Thyroid gland (tissue), 4 donors: Measurements from ENCODE around the gene ZNF678.

Experiments used
- POLR2A ChIP-seq, 2 donors: fragments of 450-650 bp; IDR thresholded peaks; one replicate each; pipeline ENCODE4 v1.6.1; 2017; ENCODE audit warnings: antibody characterized with exemption in 2 of 2, mild to moderate bottlenecking in 2 of 2, moderate library complexity in 1 of 2
- TF ChIP-seq, protein P1 (sequence below), 6 experiments: fragments of 200-600 bp in 3 of 6; fragments of 450-650 bp in 3 of 6; sonication (generic) in 3 of 6; IDR thresholded peaks; one replicate each; pipeline ENCODE4 v1.5.1; 2016 to 2019; ENCODE audit warnings: antibody characterized with exemption in 6 of 6, mild to moderate bottlenecking in 2 of 6, inconsistent platforms in 1 of 6, moderate library complexity in 1 of 6

DNA sequence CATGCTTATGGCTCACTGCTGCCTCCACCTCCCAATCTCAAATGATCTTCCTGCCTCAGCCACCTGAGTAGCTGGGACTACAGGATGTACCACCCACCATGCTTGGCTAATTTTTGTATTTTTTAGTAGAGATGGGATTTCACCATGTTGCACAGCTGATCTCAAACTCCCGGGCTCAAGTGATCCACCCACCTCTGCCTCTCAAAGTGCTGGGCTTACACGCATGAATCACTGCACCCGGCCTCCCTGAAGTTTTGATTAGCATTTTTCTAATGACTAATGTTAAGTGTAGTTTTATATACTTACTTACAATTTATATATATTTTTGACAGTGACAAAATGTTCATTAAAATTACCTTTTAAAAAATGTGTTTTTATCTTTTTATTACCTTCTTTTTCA, 41.1 kb downstream of the ZNF678 start:
- TF ChIP-seq, protein P1, sequence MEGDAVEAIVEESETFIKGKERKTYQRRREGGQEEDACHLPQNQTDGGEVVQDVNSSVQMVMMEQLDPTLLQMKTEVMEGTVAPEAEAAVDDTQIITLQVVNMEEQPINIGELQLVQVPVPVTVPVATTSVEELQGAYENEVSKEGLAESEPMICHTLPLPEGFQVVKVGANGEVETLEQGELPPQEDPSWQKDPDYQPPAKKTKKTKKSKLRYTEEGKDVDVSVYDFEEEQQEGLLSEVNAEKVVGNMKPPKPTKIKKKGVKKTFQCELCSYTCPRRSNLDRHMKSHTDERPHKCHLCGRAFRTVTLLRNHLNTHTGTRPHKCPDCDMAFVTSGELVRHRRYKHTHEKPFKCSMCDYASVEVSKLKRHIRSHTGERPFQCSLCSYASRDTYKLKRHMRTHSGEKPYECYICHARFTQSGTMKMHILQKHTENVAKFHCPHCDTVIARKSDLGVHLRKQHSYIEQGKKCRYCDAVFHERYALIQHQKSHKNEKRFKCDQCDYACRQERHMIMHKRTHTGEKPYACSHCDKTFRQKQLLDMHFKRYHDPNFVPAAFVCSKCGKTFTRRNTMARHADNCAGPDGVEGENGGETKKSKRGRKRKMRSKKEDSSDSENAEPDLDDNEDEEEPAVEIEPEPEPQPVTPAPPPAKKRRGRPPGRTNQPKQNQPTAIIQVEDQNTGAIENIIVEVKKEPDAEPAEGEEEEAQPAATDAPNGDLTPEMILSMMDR (IDR thresholded peaks at IDR 0.05), result no peak
- TF ChIP-seq POLR2A (IDR thresholded peaks at IDR 0.05), result no peak
